HCT116 (cell line): ENCODE measurements around the gene UBL5. TPM values are rescaled to one million over a fixed set of nuclear protein-coding genes. Genes with fewer than 3 reads are reported as not detected.
A peak's percentile ranks its signal among the peaks of the same experiment; 100 is the strongest.
"Not testable (repeated sequence)": the region's sequence is repeated elsewhere in the genome, so short reads cannot be mapped to it uniquely, and the experiment has no call there.

Source experiments
- ATAC-seq: fragments of 200-7000 bp; cut with Tn5 transposase; 2 replicates; pipeline ENCODE4 v1.9.1; 2020; ENCODE audit warnings: mild to moderate bottlenecking, moderate library complexity
- BruUV-seq: library from RNA; stranded (reverse); fragments of 400-500 nt; replicated peaks from 2 replicates; lab custom pipeline; 2021; lab: Mats Ljungman, UMichigan
- CTCF ChIA-PET: fragments of 300-600 bp; sonication (Branson Sonifier 250); formaldehyde crosslinking; loops from one replicate; lab custom pipeline; 2021; ENCODE audit warnings: antibody characterized with exemption; lab: Charles Lee
- POLR2A ChIA-PET: fragments of 300-600, 350-600 bp; sonication (Branson Sonifier 250); formaldehyde crosslinking; loops from one replicate; lab custom pipeline; 2021; ENCODE audit warnings: antibody characterized with exemption; lab: Charles Lee
- RAD21 ChIA-PET, 2 experiments: fragments of 300-600 bp; sonication (Branson Sonifier 250); formaldehyde crosslinking; loops; one replicate each; lab custom pipeline; 2023; ENCODE audit warnings: low total read pairs in 2 of 2; ENCODE audit not compliant: uncharacterized antibody in 2 of 2, unreplicated experiment in 2 of 2, low non-redundant PET in 1 of 2; lab: Charles Lee
- DNase-seq: peaks from one replicate; pipeline ENCODE4 v3.0.0-alpha.2; 2010; ENCODE audit warnings: low read depth, low spot score
- H2AFZ ChIP-seq: fragments of 200-600 bp; shearing (Covaris generic), sonication (generic); 2 replicates; pipeline ENCODE4 v1.6.1; 2017; ENCODE audit warnings: low read depth, mixed run types, mixed read lengths, antibody characterized with exemption, low read length; ENCODE audit not compliant: poor library complexity, severe bottlenecking
- H3K27ac ChIP-seq: 2 replicates; pipeline ENCODE4 v1.5.1; 2012; ENCODE audit warnings: low read depth, low read length
- H3K27me3 ChIP-seq: fragments of 200-600 bp; sonication (generic); 2 replicates; pipeline ENCODE4 v1.6.1; 2016; ENCODE audit warnings: mixed run types, low read length, mixed read lengths; ENCODE audit not compliant: insufficient read depth
- H3K36me3 ChIP-seq, 2 experiments: fragments of 200-500 bp in 1 of 2; fragments of 200-600 bp in 1 of 2; sonication (Bioruptor generic) in 1 of 2; sonication (generic) in 1 of 2; 2 replicates each; pipeline versions ENCODE4 v1.5.1 to v1.6.1; 2014 to 2016; ENCODE audit warnings: low read length in 2 of 2, inconsistent platforms in 1 of 2, mixed read lengths in 1 of 2, mixed run types in 1 of 2; ENCODE audit not compliant: insufficient read depth in 2 of 2, control insufficient read depth in 1 of 2
- H3K4me1 ChIP-seq, 2 experiments: fragments of 200-600 bp in 1 of 2; sonication (generic) in 1 of 2; 2 replicates each; pipeline versions ENCODE4 v1.5.1 to v1.6.1; 2012 to 2017; ENCODE audit warnings: low read length in 2 of 2, inconsistent platforms in 1 of 2, mild to moderate bottlenecking in 1 of 2, mixed read lengths in 1 of 2, mixed run types in 1 of 2, moderate library complexity in 1 of 2; ENCODE audit not compliant: insufficient read depth in 2 of 2, control insufficient read depth in 1 of 2
- H3K4me2 ChIP-seq: fragments of 200-600 bp; sonication (generic); 2 replicates; pipeline ENCODE4 v1.6.1; 2017; ENCODE audit warnings: mixed run types, low read length, mixed read lengths
- H3K4me3 ChIP-seq, 2 experiments: fragments of 200-600 bp in 1 of 2; sonication (generic) in 1 of 2; replicated peaks in 1 of 2; 2 replicates each; pipeline ENCODE4 v1.5.1; 2011 to 2016; ENCODE audit warnings: low read length in 2 of 2, control low read depth in 1 of 2, low read depth in 1 of 2, mild to moderate bottlenecking in 1 of 2, mixed read lengths in 1 of 2, mixed run types in 1 of 2
- H3K79me2 ChIP-seq: fragments of 200-600 bp; sonication (generic); 2 replicates; pipeline ENCODE4 v1.6.1; 2017; ENCODE audit warnings: mild to moderate bottlenecking, mixed run types, low read length, moderate library complexity, mixed read lengths; ENCODE audit not compliant: insufficient read depth
- H3K9ac ChIP-seq: fragments of 200-600 bp; sonication (generic); 2 replicates; pipeline ENCODE4 v1.6.1; 2016; ENCODE audit warnings: low read length, mixed read lengths
- H3K9me2 ChIP-seq: fragments of 200-600 bp; sonication (generic), shearing (Covaris generic); 2 replicates; pipeline ENCODE4 v1.6.1; 2017; ENCODE audit warnings: mixed run types, mild to moderate bottlenecking, moderate library complexity; ENCODE audit not compliant: insufficient read depth
- H3K9me3 ChIP-seq, 2 experiments: fragments of 200-500 bp in 1 of 2; fragments of 200-600 bp in 1 of 2; sonication (Bioruptor generic) in 1 of 2; sonication (generic) in 1 of 2; 2 replicates each; pipeline ENCODE4 v1.6.1; 2014 to 2017; ENCODE audit warnings: low read length in 2 of 2, mixed read lengths in 2 of 2, inconsistent platforms in 1 of 2, low read depth in 1 of 2, mild to moderate bottlenecking in 1 of 2, mixed run types in 1 of 2, moderate library complexity in 1 of 2; ENCODE audit not compliant: control insufficient read depth in 1 of 2, insufficient read depth in 1 of 2
- H4K20me1 ChIP-seq: fragments of 200-600 bp; sonication (generic), shearing (Covaris generic); 2 replicates; pipeline ENCODE4 v1.6.1; 2017; ENCODE audit warnings: mixed run types, mild to moderate bottlenecking, moderate library complexity; ENCODE audit not compliant: insufficient read depth
- CTCF ChIP-seq, 3 experiments: fragments of 200-600 bp in 1 of 3; sonication (generic) in 1 of 3; IDR thresholded peaks in 2 of 3; conservative IDR thresholded peaks in 1 of 3; 2 replicates each; pipeline ENCODE4 v1.5.1; 2012 to 2017; ENCODE audit warnings: low read depth in 2 of 3, low read length in 2 of 3, antibody characterized with exemption in 1 of 3, borderline replicate concordance in 1 of 3, control low read depth in 1 of 3, mild to moderate bottlenecking in 1 of 3, mixed read lengths in 1 of 3, mixed run types in 1 of 3, moderate library complexity in 1 of 3; ENCODE audit not compliant: insufficient read depth in 1 of 3
- EZH2 ChIP-seq: fragments of 200-600 bp; sonication (generic); IDR thresholded peaks from 2 replicates; pipeline ENCODE4 v1.6.1; 2017; ENCODE audit warnings: antibody characterized with exemption, mixed run types
- RAD21 ChIP-seq: IDR thresholded peaks from 2 replicates; pipeline ENCODE4 v1.6.1; 2012; ENCODE audit warnings: low read depth, mild to moderate bottlenecking
- SRF ChIP-seq: IDR thresholded peaks from 2 replicates; pipeline ENCODE4 v1.6.1; 2012; ENCODE audit warnings: low read depth
- TCF7L2 ChIP-seq: IDR thresholded peaks from 2 replicates; pipeline ENCODE4 v1.7.0; 2011; ENCODE audit warnings: borderline replicate concordance, inconsistent platforms; ENCODE audit not compliant: insufficient read depth, insufficient read length; ENCODE audit errors: extremely low read depth
- intact Hi-C: fragments of 100-400 bp; cut with micrococcal nuclease; formaldehyde crosslinking; loops from 2 replicates; pipeline ENCODE4 v1.10.0; 2022
- total RNA-seq: library from RNA; stranded (reverse); gene quantifications from one replicate; pipeline ENCODE4 v1.2.1, GENCODE V29; 2021; ENCODE audit not compliant: unreplicated experiment

UBL5 gene
- total RNA-seq, 1 experiment from 2014 or later, result 335 TPM

DNA sequence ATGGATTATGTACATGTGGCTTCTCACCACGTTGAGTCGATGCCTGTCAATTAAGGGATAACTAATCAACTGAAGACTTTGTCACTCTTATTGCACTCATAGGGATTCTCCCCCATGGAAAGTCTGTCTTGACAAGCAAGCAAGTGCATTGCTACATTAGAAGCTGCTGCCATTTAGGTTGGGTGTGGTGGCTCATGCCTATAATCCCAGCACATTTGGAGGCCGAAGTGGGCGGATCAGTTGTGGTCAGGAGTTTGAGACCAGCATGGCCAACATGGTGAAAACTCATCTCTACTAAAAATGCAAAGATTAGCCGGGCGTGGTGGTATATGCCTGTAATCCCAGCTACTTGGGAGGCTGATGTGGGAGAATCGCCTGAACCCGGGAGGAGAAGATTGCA lies 40.9 kb upstream of the UBL5 start:
- H4K20me1 ChIP-seq, result no peaks in the 10 kb centered on the region
- H3K4me2 ChIP-seq, result peak overlapping the region; percentile 83
- TF ChIP-seq TCF7L2 (no peak), SRF (no peak), RAD21 (no peak), EZH2 (no peak), CTCF (IDR thresholded peaks at IDR 0.05 in 2 of 3, conservative IDR thresholded peaks at IDR 0.05 in 1 of 3; ENCODE audit: borderline replicate concordance in 1 of 3, insufficient read depth in 1 of 3, low read depth in 2 of 3, low read length in 2 of 3) (no peak)
- TF ChIP-seq, all 23 proteins: peak for 0
- Histone ChIP-seq H3K4me3 (peak overlapping the region in 1 of 2 experiments; percentile 44; a peak in 2 of 4 replicates), H3K9me2 (no peaks in the 10 kb centered on the region), H3K9ac (no peak overlapping the region), H3K79me2 (no peaks in the 10 kb centered on the region), H3K9me3 (peaks cover 0 to 5% of the 10 kb centered on the region in 2 experiments; a peak in 1 of 4 replicates), H2AFZ (no peak overlapping the region), H3K4me1 (peaks cover 2 to 7% of the 10 kb centered on the region in 2 experiments; a peak in 2 of 4 replicates), H3K27ac (no peak overlapping the region), H3K27me3 (no peaks in the 10 kb centered on the region), H3K36me3 (no peaks in the 10 kb centered on the region)
- ChIA-PET RAD21 (no interaction called here), POLR2A (no interaction called here), CTCF (no interaction called here)
- ATAC-seq, result no peak
- no TSS peak for BruUV-seq
- no peak for DNase-seq
- intact Hi-C loops, result no loop called here

- H3K9me3 ChIP-seq, ATAC-seq, DNase-seq, H3K4me3 ChIP-seq, H2AFZ ChIP-seq, CTCF ChIA-PET, H3K9me2 ChIP-seq, POLR2A ChIA-PET, H3K36me3 ChIP-seq, RAD21 ChIA-PET, H3K4me1 ChIP-seq, H3K27me3 ChIP-seq, BruUV-seq, H3K79me2 ChIP-seq, H4K20me1 ChIP-seq, H3K4me2 ChIP-seq, H3K9ac ChIP-seq, H3K27ac ChIP-seq, intact Hi-C loops: not testable (repeated sequence)
These were observed 39.1 kb upstream of the UBL5 start for GRCh38 chr19:9788604-9789003.
